ENCODE results near the gene ACADVL. TPM values are rescaled to one million over a fixed set of nuclear protein-coding genes. Genes with fewer than 3 reads are reported as not detected.

Gene ACADVL
- total and polyA plus RNA-seq, 2 donors = 221 to 990 TPM

GRCh38 chr17:7225711-7226331 is 6.1 kb downstream of the ACADVL start:
- H3K27me3 ChIP-seq (ENCODE audit: control insufficient read depth in 2 of 2, insufficient read depth in 1 of 2, low read length in 1 of 2) = no peaks in the 10 kb centered on the region
- peaks cover 2 to 9% of the 10 kb centered on the region in 2 donors for H3K4me1 ChIP-seq (ENCODE audit: control insufficient read depth in 2 of 2, insufficient read depth in 2 of 2, low read length in 2 of 2)
- no peaks in the 10 kb centered on the region for H3K9me3 ChIP-seq (ENCODE audit: control insufficient read depth in 2 of 2, insufficient read depth in 1 of 2, low read length in 1 of 2)
- 94% methylated on average over 21 of the region's 21 CpGs for WGBS
- peaks cover 89 to 91% of the 10 kb centered on the region in 2 donors for H3K36me3 ChIP-seq (ENCODE audit: control insufficient read depth in 2 of 2, insufficient read depth in 2 of 2, low read length in 1 of 2)
- no peak overlapping the region for H3K4me3 ChIP-seq (ENCODE audit: low read length in 2 of 2)
- DNase-seq (ENCODE audit: low read depth in 6 of 9, low spot score in 9 of 9) = no peak
- no peak overlapping the region for H3K27ac ChIP-seq (ENCODE audit: low read depth in 1 of 2, low read length in 1 of 2)

GRCh38 chr17:7226721-7227710 is 7.3 kb downstream of the ACADVL start:
- WGBS = 98% methylated on average over 31 of the region's 31 CpGs
- DNase-seq (ENCODE audit: low read depth in 6 of 9, low spot score in 9 of 9) = no peak
- Histone ChIP-seq H3K36me3 (ENCODE audit: control insufficient read depth in 2 of 2, insufficient read depth in 2 of 2, low read length in 1 of 2) (peaks cover 86 to 87% of the 10 kb centered on the region in 2 donors), H3K27ac (ENCODE audit: low read depth in 1 of 2, low read length in 1 of 2) (peak overlapping the region in 1 of 2 donors; percentile 25), H3K9me3 (ENCODE audit: control insufficient read depth in 2 of 2, insufficient read depth in 1 of 2, low read length in 1 of 2) (no peaks in the 10 kb centered on the region), H3K4me3 (ENCODE audit: low read length in 2 of 2) (no peak overlapping the region), H3K4me1 (ENCODE audit: control insufficient read depth in 2 of 2, insufficient read depth in 2 of 2, low read length in 2 of 2) (peaks cover 1 to 3% of the 10 kb centered on the region in 2 donors), H3K27me3 (ENCODE audit: control insufficient read depth in 2 of 2, insufficient read depth in 1 of 2, low read length in 1 of 2) (no peaks in the 10 kb centered on the region)

GRCh38 chr17:7228920-7229319 is 9.2 kb downstream of the ACADVL start:
- over 99% methylated on average over 14 of the region's 14 CpGs for WGBS
- Histone ChIP-seq H3K27me3 (ENCODE audit: control insufficient read depth in 2 of 2, insufficient read depth in 1 of 2, low read length in 1 of 2) (no peaks in the 10 kb centered on the region), H3K4me3 (ENCODE audit: low read length in 2 of 2) (no peak overlapping the region), H3K4me1 (ENCODE audit: control insufficient read depth in 2 of 2, insufficient read depth in 2 of 2, low read length in 2 of 2) (peaks cover 15 to 16% of the 10 kb centered on the region in 2 donors), H3K9me3 (ENCODE audit: control insufficient read depth in 2 of 2, insufficient read depth in 1 of 2, low read length in 1 of 2) (no peaks in the 10 kb centered on the region), H3K36me3 (ENCODE audit: control insufficient read depth in 2 of 2, insufficient read depth in 2 of 2, low read length in 1 of 2) (peaks cover 67 to 68% of the 10 kb centered on the region in 2 donors), H3K27ac (ENCODE audit: low read depth in 1 of 2, low read length in 1 of 2) (no peak overlapping the region)
- no peak for DNase-seq (ENCODE audit: low read depth in 6 of 9, low spot score in 9 of 9)

GRCh38 chr17:7229504-7229903 is 9.8 kb downstream of the ACADVL start:
- WGBS = 97% methylated on average over 19 of the region's 19 CpGs
- Histone ChIP-seq H3K9me3 (ENCODE audit: control insufficient read depth in 2 of 2, insufficient read depth in 1 of 2, low read length in 1 of 2) (no peaks in the 10 kb centered on the region), H3K4me1 (ENCODE audit: control insufficient read depth in 2 of 2, insufficient read depth in 2 of 2, low read length in 2 of 2) (peaks cover 16% of the 10 kb centered on the region in 2 donors), H3K27me3 (ENCODE audit: control insufficient read depth in 2 of 2, insufficient read depth in 1 of 2, low read length in 1 of 2) (no peaks in the 10 kb centered on the region), H3K4me3 (ENCODE audit: low read length in 2 of 2) (no peak overlapping the region), H3K27ac (ENCODE audit: low read depth in 1 of 2, low read length in 1 of 2) (no peak overlapping the region), H3K36me3 (ENCODE audit: control insufficient read depth in 2 of 2, insufficient read depth in 2 of 2, low read length in 1 of 2) (peaks cover 61 to 63% of the 10 kb centered on the region in 2 donors)
- DNase-seq (ENCODE audit: low read depth in 6 of 9, low spot score in 9 of 9) = no peak

GRCh38 chr17:7232114-7232513 is 12.4 kb downstream of the ACADVL start:
- Histone ChIP-seq H3K4me3 (ENCODE audit: low read length in 2 of 2) (no peak overlapping the region), H3K27ac (ENCODE audit: low read depth in 1 of 2, low read length in 1 of 2) (no peak overlapping the region), H3K27me3 (ENCODE audit: control insufficient read depth in 2 of 2, insufficient read depth in 1 of 2, low read length in 1 of 2) (no peaks in the 10 kb centered on the region), H3K9me3 (ENCODE audit: control insufficient read depth in 2 of 2, insufficient read depth in 1 of 2, low read length in 1 of 2) (no peaks in the 10 kb centered on the region), H3K36me3 (ENCODE audit: control insufficient read depth in 2 of 2, insufficient read depth in 2 of 2, low read length in 1 of 2) (peaks cover 53 to 61% of the 10 kb centered on the region in 2 donors), H3K4me1 (ENCODE audit: control insufficient read depth in 2 of 2, insufficient read depth in 2 of 2, low read length in 2 of 2) (peaks cover 25 to 36% of the 10 kb centered on the region in 2 donors)
- no peak for DNase-seq (ENCODE audit: low read depth in 6 of 9, low spot score in 9 of 9)
- WGBS = 94% methylated on average over 5 of the region's 5 CpGs

GRCh38 chr17:7233701-7234082 is 14.0 kb downstream of the ACADVL start:
- Histone ChIP-seq H3K4me3 (ENCODE audit: low read length in 2 of 2) (peak overlapping the region; percentile 87 to 91), H3K27ac (ENCODE audit: low read depth in 1 of 2, low read length in 1 of 2) (peak overlapping the region; percentile 72 to 91), H3K9me3 (ENCODE audit: control insufficient read depth in 2 of 2, insufficient read depth in 1 of 2, low read length in 1 of 2) (no peaks in the 10 kb centered on the region), H3K36me3 (ENCODE audit: control insufficient read depth in 2 of 2, insufficient read depth in 2 of 2, low read length in 1 of 2) (peaks cover 38 to 51% of the 10 kb centered on the region in 2 donors), H3K27me3 (ENCODE audit: control insufficient read depth in 2 of 2, insufficient read depth in 1 of 2, low read length in 1 of 2) (no peaks in the 10 kb centered on the region), H3K4me1 (ENCODE audit: control insufficient read depth in 2 of 2, insufficient read depth in 2 of 2, low read length in 2 of 2) (peaks cover 29 to 42% of the 10 kb centered on the region in 2 donors)
- 5% methylated on average over 9 of the region's 9 CpGs for WGBS
- DNase-seq (ENCODE audit: low read depth in 6 of 9, low spot score in 9 of 9) = no peak

GRCh38 chr17:7234083-7234951 is 14.6 kb downstream of the ACADVL start, which contains the start of gene DVL2:
DVL2 (minus strand) TSS chr17:7234517; CDS start chr17:7234262, 255 bp downstream.
- Histone ChIP-seq H3K4me3 (ENCODE audit: low read length in 2 of 2) (peak within 1 kb of the TSS; percentile 87 to 91), H3K27ac (ENCODE audit: low read depth in 1 of 2, low read length in 1 of 2) (peak within 1 kb of the TSS; percentile 72 to 91), H3K9me3 (ENCODE audit: control insufficient read depth in 2 of 2, insufficient read depth in 1 of 2, low read length in 1 of 2) (no peaks in the 10 kb centered on the region), H3K27me3 (ENCODE audit: control insufficient read depth in 2 of 2, insufficient read depth in 1 of 2, low read length in 1 of 2) (no peaks in the 10 kb centered on the region), H3K36me3 (ENCODE audit: control insufficient read depth in 2 of 2, insufficient read depth in 2 of 2, low read length in 1 of 2) (peaks cover 31 to 45% of the 10 kb centered on the region in 2 donors), H3K4me1 (ENCODE audit: control insufficient read depth in 2 of 2, insufficient read depth in 2 of 2, low read length in 2 of 2) (peaks cover 29 to 42% of the 10 kb centered on the region in 2 donors)
- peak in 8 of 9 donors; percentile 88 to 97 (median 95) for DNase-seq (ENCODE audit: low read depth in 6 of 9, low spot score in 9 of 9)
- WGBS = under 1% methylated on average over 72 of the region's 72 CpGs

- 97% methylated on average over 22 of the region's 22 CpGs for WGBS
- Histone ChIP-seq H3K9me3 (ENCODE audit: control insufficient read depth in 2 of 2, insufficient read depth in 1 of 2, low read length in 1 of 2) (no peaks in the 10 kb centered on the region), H3K27me3 (ENCODE audit: control insufficient read depth in 2 of 2, insufficient read depth in 1 of 2, low read length in 1 of 2) (no peaks in the 10 kb centered on the region), H3K27ac (ENCODE audit: low read depth in 1 of 2, low read length in 1 of 2) (peak overlapping the region in 1 of 2 donors; percentile 8), H3K4me3 (ENCODE audit: low read length in 2 of 2) (no peak overlapping the region), H3K36me3 (ENCODE audit: control insufficient read depth in 2 of 2, insufficient read depth in 2 of 2, low read length in 1 of 2) (peaks cover 27 to 38% of the 10 kb centered on the region in 2 donors), H3K4me1 (ENCODE audit: control insufficient read depth in 2 of 2, insufficient read depth in 2 of 2, low read length in 2 of 2) (peaks cover 36 to 52% of the 10 kb centered on the region in 2 donors)
- no peak for DNase-seq (ENCODE audit: low read depth in 6 of 9, low spot score in 9 of 9)
Observed at GRCh38 chr17:7235693-7236665, 16.2 kb downstream of the ACADVL start.
